Measurements from ENCODE around the gene WDR37.

DNA sequence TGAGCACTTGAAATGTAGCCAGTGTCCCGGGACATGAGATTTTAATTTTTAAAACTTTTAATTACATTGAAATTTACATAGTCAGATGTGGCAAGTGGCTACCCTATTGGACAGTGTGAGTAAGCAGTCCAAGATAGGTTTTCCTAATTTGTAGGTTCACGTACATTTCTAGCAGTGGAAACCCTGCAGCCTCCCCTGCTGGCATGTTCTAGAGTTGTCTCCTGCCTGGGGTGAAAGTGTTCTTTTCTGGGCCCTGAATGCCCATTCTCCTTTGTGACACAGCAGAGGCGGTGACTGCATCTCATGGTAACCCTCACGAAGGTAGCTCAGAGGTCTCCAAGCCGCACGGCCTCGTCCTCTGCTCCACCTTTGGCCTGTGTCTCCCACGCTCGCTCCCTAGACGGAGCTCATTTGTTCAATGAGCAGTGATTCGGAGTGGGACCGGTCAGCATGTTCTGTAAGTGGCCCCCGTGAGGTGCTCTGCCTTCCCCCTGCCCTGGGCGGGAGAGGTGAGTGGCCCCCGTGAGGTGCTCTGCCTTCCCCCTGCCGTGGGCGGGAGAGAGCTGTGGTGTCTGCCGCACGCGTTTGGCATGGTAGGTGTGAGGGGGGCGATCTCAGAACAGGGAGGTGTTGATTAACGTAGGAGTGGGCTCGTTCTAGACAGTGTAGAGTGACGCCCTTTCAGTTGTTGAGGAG is 18.0 kb downstream of the WDR37 start:
- TF ChIP-seq FOXM1 (IDR thresholded peaks at IDR 0.05; ENCODE audit: borderline replicate concordance, low read depth) (no peak), CREB1 (IDR thresholded peaks at IDR 0.05; ENCODE audit: low read depth) (no peak), EP300 (IDR thresholded peaks at IDR 0.05; ENCODE audit: borderline replicate concordance) (no peak), RAD21 (IDR thresholded peaks at IDR 0.05; ENCODE audit: low read depth) (no peak), YY1 (IDR thresholded peaks at IDR 0.05; ENCODE audit: low read depth) (no peak), ZBTB7A (IDR thresholded peaks at IDR 0.05; ENCODE audit: low read depth) (no peak), NFIC (IDR thresholded peaks at IDR 0.05) (no peak), TAF1 (IDR thresholded peaks at IDR 0.05; ENCODE audit: low read depth) (no peak)
- TF ChIP-seq, protein P1, sequence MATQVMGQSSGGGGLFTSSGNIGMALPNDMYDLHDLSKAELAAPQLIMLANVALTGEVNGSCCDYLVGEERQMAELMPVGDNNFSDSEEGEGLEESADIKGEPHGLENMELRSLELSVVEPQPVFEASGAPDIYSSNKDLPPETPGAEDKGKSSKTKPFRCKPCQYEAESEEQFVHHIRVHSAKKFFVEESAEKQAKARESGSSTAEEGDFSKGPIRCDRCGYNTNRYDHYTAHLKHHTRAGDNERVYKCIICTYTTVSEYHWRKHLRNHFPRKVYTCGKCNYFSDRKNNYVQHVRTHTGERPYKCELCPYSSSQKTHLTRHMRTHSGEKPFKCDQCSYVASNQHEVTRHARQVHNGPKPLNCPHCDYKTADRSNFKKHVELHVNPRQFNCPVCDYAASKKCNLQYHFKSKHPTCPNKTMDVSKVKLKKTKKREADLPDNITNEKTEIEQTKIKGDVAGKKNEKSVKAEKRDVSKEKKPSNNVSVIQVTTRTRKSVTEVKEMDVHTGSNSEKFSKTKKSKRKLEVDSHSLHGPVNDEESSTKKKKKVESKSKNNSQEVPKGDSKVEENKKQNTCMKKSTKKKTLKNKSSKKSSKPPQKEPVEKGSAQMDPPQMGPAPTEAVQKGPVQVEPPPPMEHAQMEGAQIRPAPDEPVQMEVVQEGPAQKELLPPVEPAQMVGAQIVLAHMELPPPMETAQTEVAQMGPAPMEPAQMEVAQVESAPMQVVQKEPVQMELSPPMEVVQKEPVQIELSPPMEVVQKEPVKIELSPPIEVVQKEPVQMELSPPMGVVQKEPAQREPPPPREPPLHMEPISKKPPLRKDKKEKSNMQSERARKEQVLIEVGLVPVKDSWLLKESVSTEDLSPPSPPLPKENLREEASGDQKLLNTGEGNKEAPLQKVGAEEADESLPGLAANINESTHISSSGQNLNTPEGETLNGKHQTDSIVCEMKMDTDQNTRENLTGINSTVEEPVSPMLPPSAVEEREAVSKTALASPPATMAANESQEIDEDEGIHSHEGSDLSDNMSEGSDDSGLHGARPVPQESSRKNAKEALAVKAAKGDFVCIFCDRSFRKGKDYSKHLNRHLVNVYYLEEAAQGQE (IDR thresholded peaks at IDR 0.05; ENCODE audit: low read depth), result no peak
- TF ChIP-seq, protein P2, sequence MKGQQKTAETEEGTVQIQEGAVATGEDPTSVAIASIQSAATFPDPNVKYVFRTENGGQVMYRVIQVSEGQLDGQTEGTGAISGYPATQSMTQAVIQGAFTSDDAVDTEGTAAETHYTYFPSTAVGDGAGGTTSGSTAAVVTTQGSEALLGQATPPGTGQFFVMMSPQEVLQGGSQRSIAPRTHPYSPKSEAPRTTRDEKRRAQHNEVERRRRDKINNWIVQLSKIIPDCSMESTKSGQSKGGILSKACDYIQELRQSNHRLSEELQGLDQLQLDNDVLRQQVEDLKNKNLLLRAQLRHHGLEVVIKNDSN (IDR thresholded peaks at IDR 0.05), result no peak

All from Ishikawa (cell line).